T-cell (primary cell): ENCODE measurements around the gene FANCF. TPM values are rescaled to one million over a fixed set of nuclear protein-coding genes. Genes with fewer than 3 reads are reported as not detected.
A peak's percentile ranks its signal among the peaks of the same experiment; 100 is the strongest.

Experiments
- ATAC-seq, 4 experiments: fragments of 200-7000 bp in 3 of 4; fragments of 150-1000 bp in 1 of 4; cut with Tn5 transposase; replicated peaks in 1 of 4; 1 replicate in 3 of 4; 2 replicates in 1 of 4; pipeline ENCODE4 v1.10.0; 2021; ENCODE audit warnings: moderate library complexity in 3 of 4, mild to moderate bottlenecking in 2 of 4, moderate number of reproducible peaks in 1 of 4
- CTCF ChIA-PET, 2 donors: fragments of 300-600 bp; sonication (Branson Sonifier 250); formaldehyde crosslinking; loops; one replicate each; lab custom pipeline; 2022; ENCODE audit warnings: antibody characterized with exemption in 2 of 2; lab: Charles Lee
- POLR2A ChIA-PET, 2 donors: fragments of 300-600 bp; sonication (Branson Sonifier 250); formaldehyde crosslinking; loops; one replicate each; lab custom pipeline; 2022; ENCODE audit warnings: antibody characterized with exemption in 2 of 2; lab: Charles Lee
- DNase-seq, 35 experiments: peaks; one replicate each; pipeline versions ENCODE4 v3.0.0 to v3.0.0-alpha.2; 2013 to 2023
- H3K27ac ChIP-seq: one replicate; pipeline ENCODE4 v1.5.1; 2013; ENCODE audit warnings: low read length
- H3K27me3 ChIP-seq, 2 experiments: replicated peaks in 1 of 2; 1 replicate in 1 of 2; 2 replicates in 1 of 2; pipeline versions ENCODE4 v1.6.1 to v1.7.0; 2013; ENCODE audit warnings: low read length in 1 of 2, mixed read lengths in 1 of 2; ENCODE audit not compliant: control insufficient read depth in 2 of 2, insufficient read depth in 2 of 2; ENCODE audit errors: extremely low read depth in 1 of 2
- H3K36me3 ChIP-seq, 2 donors: 1 replicate in 1 of 2; 2 replicates in 1 of 2; pipeline versions ENCODE4 v1.6.1 to v1.7.0; 2013; ENCODE audit warnings: low read length in 1 of 2; ENCODE audit not compliant: control insufficient read depth in 2 of 2, insufficient read depth in 1 of 2; ENCODE audit errors: extremely low read depth in 1 of 2
- H3K4me1 ChIP-seq, 2 experiments: 1 replicate in 1 of 2; 2 replicates in 1 of 2; pipeline versions ENCODE4 v1.6.1 to v1.7.0; 2013; ENCODE audit warnings: low read length in 2 of 2, mixed read lengths in 1 of 2; ENCODE audit not compliant: insufficient read depth in 2 of 2, control insufficient read depth in 1 of 2; ENCODE audit errors: extremely low read depth in 1 of 2
- H3K4me3 ChIP-seq, 2 donors: 1 replicate in 1 of 2; 2 replicates in 1 of 2; pipeline versions ENCODE4 v1.5.1 to v1.7.0; 2013; ENCODE audit warnings: mild to moderate bottlenecking in 2 of 2, low read length in 1 of 2, moderate library complexity in 1 of 2; ENCODE audit not compliant: control insufficient read depth in 1 of 2; ENCODE audit errors: extremely low read depth in 1 of 2
- H3K9me3 ChIP-seq: 2 replicates; pipeline ENCODE4 v1.7.0; 2013
- H3K27ac Mint-ChIP-seq, 2 donors: one replicate each; pipeline ENCODE4 v1.8.0; 2020 to 2021; ENCODE audit warnings: mild to moderate bottlenecking in 2 of 2, mixed read lengths in 2 of 2
- H3K27me3 Mint-ChIP-seq, 2 donors: one replicate each; pipeline ENCODE4 v1.8.0; 2021 to 2022; ENCODE audit warnings: mixed read lengths in 2 of 2
- H3K36me3 Mint-ChIP-seq: one replicate; pipeline ENCODE4 v1.8.0; 2021; ENCODE audit warnings: mixed read lengths
- H3K4me1 Mint-ChIP-seq, 3 donors: one replicate each; pipeline ENCODE4 v1.8.0; 2020 to 2022; ENCODE audit warnings: mixed read lengths in 3 of 3, mild to moderate bottlenecking in 1 of 3
- H3K4me3 Mint-ChIP-seq, 3 donors: one replicate each; pipeline ENCODE4 v1.8.0; 2020 to 2022; ENCODE audit warnings: mild to moderate bottlenecking in 3 of 3, mixed read lengths in 3 of 3, moderate library complexity in 3 of 3
- H3K9me3 Mint-ChIP-seq, 3 donors: one replicate each; pipeline ENCODE4 v1.8.0; 2020 to 2022; ENCODE audit warnings: mixed read lengths in 3 of 3
- WGBS: methylation state at CpG from one replicate; pipeline ENCODE4 v1.1.5; 2013; ENCODE audit warnings: missing lambda C conversion rate; ENCODE audit not compliant: insufficient coverage; 5-methylcytosine and 5-hydroxymethylcytosine counted together
- total RNA-seq, 35 experiments: library from RNA in 6 of 35; stranded (reverse) in 6 of 35; fragments of 120-200 nt in 1 of 35; gene quantifications; one replicate each; pipeline versions ENCODE4 v1.2.1 to v1.2.4 and lab custom pipeline; 2013 to 2026

FANCF gene
- total RNA-seq, 5 donors from 2014 or later (not counting 1 experiment from before 2014, with no cell fraction given), result 8.5 to 23.5 (median 22.2) TPM

DNA sequence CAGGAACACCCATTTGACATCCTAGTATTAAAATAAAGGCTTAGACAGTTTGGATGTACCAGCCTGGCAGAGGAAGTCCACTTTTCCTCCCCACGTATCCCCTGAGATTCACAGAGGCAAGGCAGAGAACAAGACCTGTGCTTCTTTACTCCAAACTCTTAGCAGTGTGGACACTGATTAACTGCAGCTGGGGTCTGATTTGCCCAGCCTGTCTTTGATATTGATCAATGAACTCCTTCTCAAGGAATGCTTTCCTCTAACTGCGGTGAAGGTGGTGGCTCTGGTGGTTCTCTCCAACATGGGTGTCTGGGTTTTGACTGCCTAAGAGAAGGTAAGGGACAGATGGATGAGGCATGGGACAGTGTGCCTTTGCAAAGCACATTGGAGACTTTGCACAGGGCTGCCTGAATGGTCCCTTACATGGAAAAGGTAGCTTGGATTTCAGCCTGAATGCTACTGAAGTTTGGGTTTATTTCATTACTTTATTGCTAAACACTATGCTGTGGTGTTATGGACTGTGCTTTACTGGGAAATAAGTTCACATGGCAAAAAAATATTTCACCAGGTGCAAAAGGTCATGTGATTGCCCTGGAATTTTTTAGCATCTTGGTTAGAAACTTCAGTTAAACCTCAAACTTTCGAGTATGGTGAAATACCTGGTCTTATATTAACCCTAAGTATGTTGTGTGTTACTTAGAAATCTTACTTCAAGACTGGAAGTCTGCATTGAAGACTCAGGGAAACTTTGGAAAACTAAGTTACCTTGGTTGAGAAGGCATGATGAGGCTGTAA lies 42.6 kb upstream of the FANCF start:
- Mint-ChIP-seq H3K27me3 (peaks cover 43 to 52% of the 10 kb centered on the region in 2 donors), H3K9me3 (no peaks in the 10 kb centered on the region), H3K4me1 (peaks cover 13 to 27% (median 13%) of the 10 kb centered on the region in 3 donors), H3K4me3 (peak overlapping the region in 1 of 3 donors; percentile 74), H3K27ac (no peak overlapping the region), H3K36me3 (no peaks in the 10 kb centered on the region)
- Histone ChIP-seq H3K27me3 (peaks cover 12 to 25% of the 10 kb centered on the region in 2 experiments), H3K36me3 (no peaks in the 10 kb centered on the region), H3K4me3 (no peak overlapping the region), H3K4me1 (peaks cover 0 to 11% of the 10 kb centered on the region in 2 experiments), H3K9me3 (no peaks in the 10 kb centered on the region), H3K27ac (no peak overlapping the region)
- 100% methylated on average over 1 of the region's 3 CpGs for WGBS
- CTCF ChIA-PET, result no interaction called here
- no peak for ATAC-seq
- DNase-seq, result no peak
- POLR2A ChIA-PET, result no interaction called here

DNA sequence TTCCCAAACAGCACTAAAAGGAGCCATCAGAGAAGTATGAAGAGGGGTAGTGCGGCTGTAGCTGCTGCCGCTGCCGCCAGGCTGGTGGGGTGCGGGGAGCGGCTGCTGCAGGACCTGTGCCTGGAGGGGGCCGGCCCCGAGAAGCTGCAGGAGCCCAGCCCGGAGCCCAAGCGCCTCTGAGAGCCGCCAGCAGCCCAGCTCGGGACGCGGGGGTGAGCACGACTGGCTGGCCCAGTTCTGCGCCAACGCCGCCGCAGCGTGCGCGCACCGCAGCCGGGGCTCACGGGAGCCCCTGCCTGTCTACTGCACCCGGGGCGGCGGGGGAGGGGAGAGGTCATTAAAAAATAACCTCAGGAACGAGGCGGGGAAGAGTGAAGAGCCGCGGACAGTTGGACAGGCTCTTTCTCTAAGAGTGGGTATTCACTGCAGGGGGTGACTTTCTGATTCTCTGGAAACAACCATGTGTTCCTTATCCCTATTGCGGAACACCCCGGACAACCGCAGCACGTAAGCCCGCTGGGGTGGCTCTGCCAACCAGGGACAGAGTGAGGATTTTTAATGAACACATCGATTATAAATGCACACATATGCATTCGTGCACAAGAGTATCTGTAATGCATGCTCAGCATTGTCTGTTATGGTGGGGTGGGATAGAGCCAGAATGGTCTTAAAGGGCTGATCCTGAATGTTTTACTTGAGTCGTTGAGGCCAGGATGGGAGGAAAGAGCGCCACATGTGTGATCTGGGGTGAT lies 41.2 kb upstream of the FANCF start:
- peak overlapping the region in 1 of 2 donors; percentile 12 for H3K27ac Mint-ChIP-seq
- POLR2A ChIA-PET, result no interaction called here
- Histone ChIP-seq H3K4me3 (peak overlapping the region in 1 of 2 donors; percentile 51), H3K27me3 (peaks cover 12 to 25% of the 10 kb centered on the region in 2 experiments), H3K36me3 (no peaks in the 10 kb centered on the region), H3K9me3 (no peaks in the 10 kb centered on the region), H3K4me1 (peaks cover 0 to 11% of the 10 kb centered on the region in 2 experiments), H3K27ac (no peak overlapping the region)
- H3K4me3 Mint-ChIP-seq, result peak overlapping the region; percentile 31 to 74 (median 48)
- WGBS, result 5% methylated on average over 21 of the region's 40 CpGs
- H3K27me3 Mint-ChIP-seq, result peaks cover 38 to 51% of the 10 kb centered on the region in 2 donors
- no peaks in the 10 kb centered on the region for H3K9me3 Mint-ChIP-seq
- CTCF ChIA-PET, result no interaction called here
- peak in 3 of 4 experiments; percentile 60 to 75 (median 73) for ATAC-seq
- no peaks in the 10 kb centered on the region for H3K36me3 Mint-ChIP-seq
- H3K4me1 Mint-ChIP-seq, result peaks cover 13 to 27% (median 13%) of the 10 kb centered on the region in 3 donors
- peak in 10 of 35 experiments; percentile 0 to 24 (median 10) for DNase-seq

DNA sequence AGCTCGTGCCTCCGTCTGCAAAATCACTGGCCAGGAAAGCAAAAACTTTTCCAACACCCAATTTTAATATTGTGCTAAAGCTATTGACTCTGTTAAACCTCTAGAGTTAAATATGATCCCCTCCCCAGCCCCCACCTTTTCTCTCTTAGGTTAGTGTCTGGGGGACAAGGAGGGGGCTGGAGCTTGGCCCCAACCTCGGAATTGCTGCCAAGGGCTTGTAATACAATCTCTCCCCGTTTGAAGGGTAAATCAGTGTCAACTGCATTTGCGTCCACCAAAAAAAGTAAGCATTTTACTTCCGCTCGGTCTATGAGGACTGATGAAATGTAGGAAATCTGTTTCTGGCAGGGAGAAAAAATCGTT lies 40.7 kb upstream of the FANCF start, which contains the start of gene GAS2:
TSS of gene GAS2 (plus strand) at position 287 of the 363 bp plus-strand sequence. CDS start 8,259 bp downstream, outside the sequence.
- POLR2A ChIA-PET, result no interaction called here
- Histone ChIP-seq H3K9me3 (no peaks in the 10 kb centered on the region), H3K27ac (no peak within 1 kb of the TSS), H3K36me3 (no peaks in the 10 kb centered on the region), H3K27me3 (peaks cover 12 to 25% of the 10 kb centered on the region in 2 experiments), H3K4me1 (peaks cover 0 to 11% of the 10 kb centered on the region in 2 experiments), H3K4me3 (peak within 1 kb of the TSS in 1 of 2 donors; percentile 51)
- H3K4me1 Mint-ChIP-seq, result peaks cover 13 to 27% (median 13%) of the 10 kb centered on the region in 3 donors
- H3K27me3 Mint-ChIP-seq, result peaks cover 38 to 51% of the 10 kb centered on the region in 2 donors
- peak in 2 of 4 experiments; percentile 19 to 40 for ATAC-seq
- H3K36me3 Mint-ChIP-seq, result no peaks in the 10 kb centered on the region
- H3K9me3 Mint-ChIP-seq, result no peaks in the 10 kb centered on the region
- 5% methylated on average over 5 of the region's 8 CpGs for WGBS
- H3K4me3 Mint-ChIP-seq, result peak within 1 kb of the TSS; percentile 31 to 74 (median 48)
- CTCF ChIA-PET, result no interaction called here
- no peak for DNase-seq
- peak within 1 kb of the TSS in 1 of 2 donors; percentile 12 for H3K27ac Mint-ChIP-seq

DNA sequence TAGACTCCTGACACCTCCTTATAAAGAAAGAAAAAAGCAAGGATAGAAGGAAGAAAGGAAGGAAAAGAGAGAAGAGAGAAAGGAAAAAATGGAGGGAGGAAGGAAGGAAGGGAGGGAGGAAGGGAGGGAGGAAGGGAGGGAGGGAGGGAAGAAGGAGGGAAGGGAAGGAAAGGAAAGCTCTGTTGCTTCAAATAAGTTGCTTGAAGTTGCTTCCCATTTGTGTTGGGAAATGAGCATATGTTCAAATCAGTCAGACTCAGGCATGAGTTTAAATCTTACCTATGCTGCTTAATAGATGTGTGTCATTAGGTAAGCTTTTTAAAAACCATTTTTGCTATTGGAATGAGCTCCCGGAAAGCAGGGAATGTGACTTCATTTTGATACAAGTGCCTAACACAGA lies 34.2 kb upstream of the FANCF start:
- POLR2A ChIA-PET, result no interaction called here
- Histone ChIP-seq H3K4me3 (no peak overlapping the region), H3K27me3 (peaks cover 0 to 3% of the 10 kb centered on the region in 2 experiments), H3K9me3 (no peaks in the 10 kb centered on the region), H3K4me1 (peaks cover 0 to 13% of the 10 kb centered on the region in 2 experiments), H3K27ac (no peak overlapping the region), H3K36me3 (no peaks in the 10 kb centered on the region)
- H3K9me3 Mint-ChIP-seq, result no peaks in the 10 kb centered on the region
- CTCF ChIA-PET, result no interaction called here
- H3K27me3 Mint-ChIP-seq, result peaks cover under 1 to 8% of the 10 kb centered on the region in 2 donors
- peaks cover 21 to 33% (median 23%) of the 10 kb centered on the region in 3 donors for H3K4me1 Mint-ChIP-seq
- no peak for ATAC-seq
- no peaks in the 10 kb centered on the region for H3K36me3 Mint-ChIP-seq
- no peak overlapping the region for H3K4me3 Mint-ChIP-seq
- no peak for DNase-seq
- no peak overlapping the region for H3K27ac Mint-ChIP-seq
- 100% methylated on average over 1 of the region's 1 CpG for WGBS

DNA sequence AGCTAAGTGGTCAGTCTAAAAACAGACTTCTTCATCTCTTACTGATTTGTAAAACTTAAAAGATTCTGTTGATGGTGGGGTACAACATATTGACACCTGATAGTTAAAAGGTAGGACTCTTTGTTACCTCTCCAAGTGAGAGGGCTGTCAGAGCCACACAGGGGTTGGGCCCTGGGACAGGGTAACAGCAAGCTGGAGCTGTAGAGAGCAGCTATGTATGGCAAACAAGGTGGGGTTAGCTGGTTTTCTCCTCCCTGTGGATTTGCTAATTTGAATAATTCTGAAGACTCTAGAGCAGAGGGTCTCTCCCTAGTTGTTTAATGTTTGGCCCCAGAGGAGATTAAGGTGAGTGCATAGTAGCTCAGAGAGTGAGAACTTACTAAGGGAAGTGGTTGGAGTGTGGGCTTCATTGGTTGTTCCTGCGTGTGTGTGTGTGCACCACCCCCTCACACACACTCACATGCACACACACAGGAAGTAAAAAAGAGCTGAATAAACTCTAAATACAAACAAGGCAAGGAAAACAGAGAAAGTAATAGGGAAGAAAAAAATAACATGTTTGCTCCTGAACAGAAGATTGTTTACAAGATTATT lies 31.6 kb upstream of the FANCF start:
- Histone ChIP-seq H3K27ac (peak overlapping the region; percentile 7), H3K9me3 (no peaks in the 10 kb centered on the region), H3K4me1 (peaks cover 0 to 13% of the 10 kb centered on the region in 2 experiments), H3K36me3 (no peaks in the 10 kb centered on the region), H3K27me3 (peaks cover 0 to 3% of the 10 kb centered on the region in 2 experiments), H3K4me3 (no peak overlapping the region)
- DNase-seq (peak in 4 of 35 experiments; percentile 5 to 35 (median 20)), ATAC-seq (peak; percentile 72 to 97 (median 85))
- CTCF ChIA-PET, result interaction anchor here (0.7 to 1.2 kb wide), 4 partner anchors 34 to 129 kb away, joined by 3 to 4 read pairs (median 3); no protein-coding TSS in a partner anchor
- H3K36me3 Mint-ChIP-seq, result no peaks in the 10 kb centered on the region
- H3K4me3 Mint-ChIP-seq, result peak overlapping the region in 1 of 3 donors; percentile 41
- H3K27ac Mint-ChIP-seq, result peak overlapping the region; percentile 54 to 75
- H3K27me3 Mint-ChIP-seq, result peaks cover 0 to 2% of the 10 kb centered on the region in 2 donors
- WGBS, result no CpG with 5 or more reads among the region's 1 CpG
- no peaks in the 10 kb centered on the region for H3K9me3 Mint-ChIP-seq
- POLR2A ChIA-PET, result interaction anchor here in 1 of 2 donors (1.0 to 1.1 kb wide), 2 partner anchors 20 to 31 kb away, joined by 3 read pairs; partner anchors contain the start of gene FANCF
- peaks cover 21 to 41% (median 23%) of the 10 kb centered on the region in 3 donors for H3K4me1 Mint-ChIP-seq

DNA sequence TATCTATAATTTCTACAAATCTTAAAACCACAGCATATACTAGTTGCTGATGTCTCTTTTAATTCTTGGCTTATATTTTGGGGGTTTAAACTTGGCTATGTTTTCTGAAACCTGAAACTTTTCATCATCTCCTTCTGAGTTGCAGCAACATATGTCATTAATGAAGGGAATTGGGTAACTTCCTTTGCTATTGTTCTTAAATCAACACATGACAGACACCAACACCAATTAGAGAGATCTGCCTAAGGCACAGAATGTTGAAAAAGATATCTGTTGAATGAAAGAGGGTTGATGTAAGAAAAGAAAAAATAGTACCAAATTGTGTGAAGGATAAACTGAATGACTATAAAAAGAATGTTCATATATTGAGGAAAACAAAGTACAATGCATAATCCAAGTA lies 30.5 kb upstream of the FANCF start:
- ChIA-PET CTCF (no interaction called here), POLR2A (no interaction called here)
- Histone ChIP-seq H3K27me3 (peaks cover 0 to 3% of the 10 kb centered on the region in 2 experiments), H3K4me1 (peaks cover 0 to 13% of the 10 kb centered on the region in 2 experiments), H3K27ac (no peak overlapping the region), H3K4me3 (no peak overlapping the region), H3K9me3 (no peaks in the 10 kb centered on the region), H3K36me3 (no peaks in the 10 kb centered on the region)
- peaks cover 0 to 4% (median 0%) of the 10 kb centered on the region in 3 donors for H3K9me3 Mint-ChIP-seq
- H3K27me3 Mint-ChIP-seq, result peaks cover 0 to 4% of the 10 kb centered on the region in 2 donors
- H3K4me3 Mint-ChIP-seq, result no peak overlapping the region
- H3K36me3 Mint-ChIP-seq, result no peaks in the 10 kb centered on the region
- no peak for DNase-seq
- H3K4me1 Mint-ChIP-seq, result peaks cover 21 to 50% (median 25%) of the 10 kb centered on the region in 3 donors
- ATAC-seq, result no peak
- H3K27ac Mint-ChIP-seq, result peak overlapping the region in 1 of 2 donors; percentile 3
